OCI-LY1 (cell line): ENCODE results near the gene LEFTY1.

Experiments used
- CTCF ChIP-seq: fragments of 200-600 bp; sonication (generic), shearing (Covaris generic); IDR thresholded peaks from 2 replicates; pipeline ENCODE4 v1.5.1; 2017; ENCODE audit warnings: mild to moderate bottlenecking, antibody characterized with exemption, low read length, moderate library complexity, mixed read lengths
- EZH2 ChIP-seq: fragments of 200-600 bp; sonication (generic), shearing (Covaris generic); IDR thresholded peaks from 2 replicates; pipeline ENCODE4 v1.8.0; 2017; ENCODE audit warnings: borderline replicate concordance, mixed run types, mild to moderate bottlenecking, antibody characterized with exemption, low read length, moderate library complexity, mixed read lengths

- no peak for TF ChIP-seq CTCF
- no peak for TF ChIP-seq EZH2
These were observed 41.3 kb downstream of the LEFTY1 start for GRCh38 chr1:225847610-225848009.
